Middle frontal gyrus (tissue), 1 donor: Measurements from ENCODE around the gene RAD23B.

Source experiments
- DNase-seq: peaks from one replicate; pipeline ENCODE4 v3.0.0-alpha.2; 2015; ENCODE audit warnings: low spot score; ENCODE audit errors: extremely low spot score

RAD23B gene

DNA sequence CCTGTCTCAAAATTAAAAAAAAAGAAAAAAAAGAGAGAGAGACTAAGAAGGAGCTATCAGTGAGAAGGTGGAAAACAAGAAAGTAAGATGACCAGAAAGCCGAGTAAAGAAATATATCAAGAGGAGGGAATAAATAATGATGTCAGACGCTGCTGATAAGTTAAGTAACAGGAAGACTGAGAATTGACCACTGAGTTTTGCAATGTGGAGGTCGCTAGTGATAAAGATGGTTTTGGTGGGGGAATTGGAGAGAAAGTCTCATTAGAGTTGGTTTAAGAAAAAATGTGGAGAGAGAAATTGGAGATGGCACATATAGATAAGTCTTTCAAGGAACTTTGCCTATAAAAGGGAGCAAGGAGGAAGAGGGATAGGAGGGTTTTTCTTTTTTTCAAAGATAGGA lies 91.9 kb downstream of the RAD23B start:
- DNase-seq, result no peak

DNA sequence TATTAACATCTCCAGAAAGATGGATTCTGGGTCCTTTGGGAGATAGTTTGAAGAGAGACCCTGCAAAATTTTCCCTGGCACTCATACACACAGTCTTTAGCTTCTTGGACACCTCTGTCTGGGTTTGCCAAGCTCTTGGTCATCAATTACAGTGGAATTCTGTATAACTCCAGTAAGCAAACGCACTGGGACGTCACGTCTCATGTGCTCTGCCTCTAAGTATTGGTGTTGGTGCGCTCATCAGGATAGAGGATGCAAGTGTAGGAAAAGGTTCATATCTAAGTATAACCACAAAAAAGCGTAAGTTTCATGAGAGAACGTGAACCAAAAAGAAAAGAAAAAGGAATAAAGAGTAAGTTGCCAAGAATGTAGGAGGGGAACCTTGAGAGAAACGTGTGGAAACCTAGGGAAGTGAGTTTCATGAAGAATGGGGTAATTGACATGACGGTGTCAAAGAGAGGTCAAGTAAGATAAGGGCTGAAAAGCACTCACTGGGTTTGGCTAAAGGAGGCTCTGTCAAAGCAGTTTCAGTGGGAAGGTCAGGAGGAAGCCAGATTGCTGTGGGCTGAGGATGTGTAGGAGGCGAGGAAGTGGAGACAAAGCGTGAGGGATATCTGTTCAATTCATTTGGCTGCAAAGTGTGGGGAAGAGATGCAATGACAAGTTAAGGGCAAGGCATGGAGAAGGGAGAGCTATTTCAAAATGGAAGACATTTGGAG lies 92.7 kb downstream of the RAD23B start:
- no peak for DNase-seq

DNA sequence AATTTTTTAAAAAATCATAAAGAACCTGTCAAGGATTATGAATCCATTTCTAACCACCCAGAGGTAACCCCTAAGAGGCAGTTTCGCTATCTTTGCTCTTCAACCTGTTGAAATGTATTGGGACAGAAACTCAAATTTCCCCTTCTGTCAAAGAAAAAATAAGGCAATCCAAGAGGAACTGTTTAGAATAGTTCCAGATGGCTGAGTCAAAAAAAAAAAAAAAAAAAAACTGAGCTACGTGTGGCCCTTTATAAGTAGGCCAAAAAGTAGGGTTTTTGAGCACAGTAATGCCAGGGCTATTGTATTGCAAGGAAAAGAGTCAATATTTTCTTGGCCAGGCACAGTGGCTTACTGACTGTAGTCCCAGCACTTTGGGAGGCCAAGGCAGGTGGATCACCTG lies 94.9 kb downstream of the RAD23B start:
- DNase-seq, result no peak
